ENCODE measurements around the gene IFNLR1. TPM values are rescaled to one million over a fixed set of nuclear protein-coding genes. Genes with fewer than 3 reads are reported as not detected.

Gene IFNLR1
- total and polyA plus RNA-seq, 12 donors = 0.51 to 3.7 (median 2.4) TPM

GRCh38 chr1:24216276-24217074, 29.4 kb upstream of the IFNLR1 start:
- 29 to 31% methylated on average over 14 of the region's 14 CpGs for WGBS, 2 donors
- H3K36me3 ChIP-seq = no peaks in the 10 kb centered on the region

GRCh38 chr1:24215226-24215814, 28.2 kb upstream of the IFNLR1 start:
- no peaks in the 10 kb centered on the region for H3K36me3 ChIP-seq
- peaks cover 0 to 6% (median 0%) of the 10 kb centered on the region in 11 donors for H3K9me3 ChIP-seq
- no peak for DNase-seq
- intact Hi-C loops (cut with DNase I) = no loop called here
- TF ChIP-seq CTCF (IDR thresholded peaks at IDR 0.05) = no peak
- no peak overlapping the region for H3K4me3 ChIP-seq
- 81 to 83% methylated on average over 6 of the region's 6 CpGs for WGBS, 2 donors
- H3K4me1 ChIP-seq = peaks cover 0 to 3% (median 0%) of the 10 kb centered on the region in 9 donors
- no peak for ATAC-seq
- no peak overlapping the region for H3K27ac ChIP-seq
- peaks cover 0 to 42% (median 33%) of the 10 kb centered on the region in 7 donors for H3K27me3 ChIP-seq

More at GRCh38 chr1:24216276-24217074, 29.4 kb upstream of the IFNLR1 start:
- DNase-seq (no peak), ATAC-seq (no peak)
- H3K9me3 ChIP-seq = peaks cover 0 to 6% (median 0%) of the 10 kb centered on the region in 11 donors
- no peak overlapping the region for H3K27ac ChIP-seq
- TF ChIP-seq CTCF (IDR thresholded peaks at IDR 0.05) = no peak
- no peak overlapping the region for H3K4me3 ChIP-seq
- H3K4me1 ChIP-seq = peaks cover 0 to 3% (median 0%) of the 10 kb centered on the region in 9 donors
- H3K27me3 ChIP-seq = peaks cover 0 to 49% (median 40%) of the 10 kb centered on the region in 7 donors
- intact Hi-C loops (cut with DNase I) = no loop called here

GRCh38 chr1:24212376-24212775, 25.3 kb upstream of the IFNLR1 start:
- no peaks in the 10 kb centered on the region for H3K36me3 ChIP-seq

More at GRCh38 chr1:24212376-24212775, 25.3 kb upstream of the IFNLR1 start:
- 93 to 99% methylated on average over 1 to 2 of the region's 2 CpGs for WGBS, 2 donors
- Histone ChIP-seq H3K27ac (no peak overlapping the region), H3K27me3 (peaks cover 0 to 27% (median 16%) of the 10 kb centered on the region in 7 donors), H3K4me3 (no peak overlapping the region), H3K4me1 (peaks cover 0 to 3% (median 0%) of the 10 kb centered on the region in 9 donors), H3K9me3 (peaks cover 0 to 6% (median 0%) of the 10 kb centered on the region in 11 donors)
- ATAC-seq (no peak), DNase-seq (no peak)
- no peak for TF ChIP-seq CTCF (IDR thresholded peaks at IDR 0.05)
- intact Hi-C loops (cut with DNase I) = no loop called here
